Activated naive CD8-positive, alpha-beta T cell treated with anti-CD3 and anti-CD28 coated beads, Interleukin-2, amount 10 ng/mL, durations not matched to agents 7 days and 5 days (primary cell): ENCODE results near the gene GTF3A. TPM values are rescaled to one million over a fixed set of nuclear protein-coding genes. Genes with fewer than 3 reads are reported as not detected.
"Not testable (repeated sequence)": the region's sequence is repeated elsewhere in the genome, so short reads cannot be mapped to it uniquely, and the experiment has no call there.

Experiments used
- ATAC-seq: fragments of 150-1000 bp; cut with Tn5 transposase; one replicate; pipeline ENCODE4 v1.10.0; 2021; ENCODE audit warnings: low read depth, moderate library complexity
- POLR2A ChIA-PET: fragments of 350-600 bp; sonication (Branson Sonifier 250); formaldehyde crosslinking; loops from one replicate; lab custom pipeline; 2021; ENCODE audit warnings: antibody characterized with exemption; lab: Charles Lee
- DNase-seq: peaks from one replicate; pipeline ENCODE4 v3.0.0; 2021
- H3K27ac Mint-ChIP-seq: one replicate; pipeline ENCODE4 v1.8.0; 2022; ENCODE audit warnings: mild to moderate bottlenecking, mixed read lengths
- H3K27me3 Mint-ChIP-seq: one replicate; pipeline ENCODE4 v1.8.0; 2022; ENCODE audit warnings: mild to moderate bottlenecking, moderate library complexity, mixed read lengths
- H3K36me3 Mint-ChIP-seq: one replicate; pipeline ENCODE4 v1.8.0; 2021; ENCODE audit warnings: mild to moderate bottlenecking, mixed read lengths
- H3K4me1 Mint-ChIP-seq: one replicate; pipeline ENCODE4 v1.8.0; 2021; ENCODE audit warnings: mixed read lengths
- H3K4me3 Mint-ChIP-seq: one replicate; pipeline ENCODE4 v1.8.0; 2022; ENCODE audit warnings: mild to moderate bottlenecking, moderate library complexity, mixed read lengths
- H3K9me3 Mint-ChIP-seq: one replicate; pipeline ENCODE4 v1.8.0; 2021; ENCODE audit warnings: mixed read lengths
- total RNA-seq, 2 experiments: library from RNA; stranded (reverse); gene quantifications; one replicate each; pipeline ENCODE4 v1.2.3, GENCODE V29; 2021

GTF3A gene
- total RNA-seq, 2 experiments from 2014 or later = 159 to 173 TPM

GRCh38 chr13:27395007-27395510 is 29.4 kb upstream of the GTF3A start:
- Mint-ChIP-seq H3K4me3 (no peak overlapping the region), H3K9me3 (no peaks in the 10 kb centered on the region), H3K27ac (no peak overlapping the region), H3K27me3 (peaks cover 7% of the 10 kb centered on the region), H3K4me1 (no peaks in the 10 kb centered on the region), H3K36me3 (no peaks in the 10 kb centered on the region)
- no peak for ATAC-seq
- POLR2A ChIA-PET = no interaction called here
- DNase-seq = no peak

- H3K27ac Mint-ChIP-seq = no peak overlapping the region
- H3K36me3 Mint-ChIP-seq = no peaks in the 10 kb centered on the region
- no peak overlapping the region for H3K4me3 Mint-ChIP-seq
- H3K9me3 Mint-ChIP-seq = no peaks in the 10 kb centered on the region
- H3K27me3 Mint-ChIP-seq = peaks cover 7% of the 10 kb centered on the region
- no peak for ATAC-seq
- H3K4me1 Mint-ChIP-seq = no peaks in the 10 kb centered on the region
- POLR2A ChIA-PET = no interaction called here
- no peak for DNase-seq
Observed at GRCh38 chr13:27396252-27396846, 28.1 kb upstream of the GTF3A start.

- Mint-ChIP-seq H3K4me1 (no peaks in the 10 kb centered on the region), H3K4me3 (no peak overlapping the region), H3K27me3 (peaks cover 11% of the 10 kb centered on the region), H3K36me3 (no peaks in the 10 kb centered on the region), H3K9me3 (no peaks in the 10 kb centered on the region), H3K27ac (no peak overlapping the region)
- POLR2A ChIA-PET = no interaction called here
- DNase-seq = no peak
- no peak for ATAC-seq
Observed at GRCh38 chr13:27398360-27398759, 26.1 kb upstream of the GTF3A start.

- ATAC-seq, H3K9me3 Mint-ChIP-seq, H3K27ac Mint-ChIP-seq, H3K4me3 Mint-ChIP-seq, POLR2A ChIA-PET, H3K27me3 Mint-ChIP-seq, H3K4me1 Mint-ChIP-seq, DNase-seq, H3K36me3 Mint-ChIP-seq: not testable (repeated sequence)
Observed at GRCh38 chr13:27400405-27400804, 24.0 kb upstream of the GTF3A start.

GRCh38 chr13:27401210-27401609 is 23.2 kb upstream of the GTF3A start:
- no peak for ATAC-seq
- Mint-ChIP-seq H3K4me1 (no peaks in the 10 kb centered on the region), H3K27ac (no peak overlapping the region), H3K4me3 (no peak overlapping the region), H3K27me3 (peaks cover 8% of the 10 kb centered on the region), H3K9me3 (no peaks in the 10 kb centered on the region), H3K36me3 (no peaks in the 10 kb centered on the region)
- DNase-seq = no peak
- POLR2A ChIA-PET = no interaction called here

- no peaks in the 10 kb centered on the region for H3K36me3 Mint-ChIP-seq
- H3K4me3 Mint-ChIP-seq = no peak overlapping the region
- peaks cover 4% of the 10 kb centered on the region for H3K27me3 Mint-ChIP-seq
- POLR2A ChIA-PET = no interaction called here
- no peak for DNase-seq
- no peaks in the 10 kb centered on the region for H3K4me1 Mint-ChIP-seq
- ATAC-seq = no peak
- H3K27ac Mint-ChIP-seq = no peak overlapping the region
- no peaks in the 10 kb centered on the region for H3K9me3 Mint-ChIP-seq
Observed at GRCh38 chr13:27403203-27403678, 21.2 kb upstream of the GTF3A start.

- POLR2A ChIA-PET = no interaction called here
- no peak overlapping the region for H3K4me3 Mint-ChIP-seq
- DNase-seq (no peak), ATAC-seq (no peak)
- no peaks in the 10 kb centered on the region for H3K36me3 Mint-ChIP-seq
- H3K9me3 Mint-ChIP-seq = no peaks in the 10 kb centered on the region
- peaks cover 6% of the 10 kb centered on the region for H3K27me3 Mint-ChIP-seq
- no peaks in the 10 kb centered on the region for H3K4me1 Mint-ChIP-seq
- no peak overlapping the region for H3K27ac Mint-ChIP-seq
Observed at GRCh38 chr13:27403727-27404385, 20.6 kb upstream of the GTF3A start.

- H3K27me3 Mint-ChIP-seq = peaks cover 13% of the 10 kb centered on the region
- H3K4me1 Mint-ChIP-seq = no peaks in the 10 kb centered on the region
- no peaks in the 10 kb centered on the region for H3K36me3 Mint-ChIP-seq
- no peaks in the 10 kb centered on the region for H3K9me3 Mint-ChIP-seq
- POLR2A ChIA-PET = no interaction called here
- no peak for ATAC-seq
- no peak overlapping the region for H3K4me3 Mint-ChIP-seq
- H3K27ac Mint-ChIP-seq = no peak overlapping the region
- DNase-seq = no peak
Observed at GRCh38 chr13:27404680-27405079, 19.7 kb upstream of the GTF3A start.

- H3K27ac Mint-ChIP-seq = no peak overlapping the region
- no peak overlapping the region for H3K4me3 Mint-ChIP-seq
- POLR2A ChIA-PET = interaction anchor here (1.5 kb wide), 1 partner anchor 21 kb away, joined by 3 read pairs; no protein-coding TSS in a partner anchor
- peaks cover 13% of the 10 kb centered on the region for H3K27me3 Mint-ChIP-seq
- H3K36me3 Mint-ChIP-seq = no peaks in the 10 kb centered on the region
- ATAC-seq = no peak
- no peaks in the 10 kb centered on the region for H3K9me3 Mint-ChIP-seq
- H3K4me1 Mint-ChIP-seq = no peaks in the 10 kb centered on the region
- no peak for DNase-seq
Observed at GRCh38 chr13:27405546-27406134, 18.8 kb upstream of the GTF3A start.

- DNase-seq (no peak), ATAC-seq (no peak)
- Mint-ChIP-seq H3K27ac (no peak overlapping the region), H3K27me3 (peaks cover 17% of the 10 kb centered on the region), H3K4me3 (no peak overlapping the region), H3K36me3 (no peaks in the 10 kb centered on the region), H3K4me1 (no peaks in the 10 kb centered on the region), H3K9me3 (no peaks in the 10 kb centered on the region)
- POLR2A ChIA-PET = interaction anchor here (1.5 kb wide), 1 partner anchor 21 kb away, joined by 3 read pairs; no protein-coding TSS in a partner anchor
Observed at GRCh38 chr13:27406178-27406939, 18.1 kb upstream of the GTF3A start.

- DNase-seq (no peak), ATAC-seq (no peak)
- Mint-ChIP-seq H3K4me1 (no peaks in the 10 kb centered on the region), H3K27ac (no peak overlapping the region), H3K9me3 (no peaks in the 10 kb centered on the region), H3K36me3 (no peaks in the 10 kb centered on the region), H3K27me3 (peaks cover 25% of the 10 kb centered on the region), H3K4me3 (no peak overlapping the region)
- POLR2A ChIA-PET = no interaction called here
Observed at GRCh38 chr13:27408074-27408473, 16.3 kb upstream of the GTF3A start.

GRCh38 chr13:27409013-27409412 is 15.4 kb upstream of the GTF3A start:
- POLR2A ChIA-PET = no interaction called here
- no peak for DNase-seq
- ATAC-seq = no peak
- no peak overlapping the region for H3K4me3 Mint-ChIP-seq
- H3K27me3 Mint-ChIP-seq = peaks cover 25% of the 10 kb centered on the region
- H3K27ac Mint-ChIP-seq = no peak overlapping the region
- no peaks in the 10 kb centered on the region for H3K36me3 Mint-ChIP-seq
- no peaks in the 10 kb centered on the region for H3K4me1 Mint-ChIP-seq
- no peaks in the 10 kb centered on the region for H3K9me3 Mint-ChIP-seq

GRCh38 chr13:27411341-27411740 is 13.1 kb upstream of the GTF3A start:
- POLR2A ChIA-PET = interaction anchor here (1.4 kb wide), 1 partner anchor 13 kb away, joined by 9 read pairs; the partner anchor contains the start of gene GTF3A
- ATAC-seq = no peak

More at GRCh38 chr13:27411341-27411740, 13.1 kb upstream of the GTF3A start:
- H3K36me3 Mint-ChIP-seq = no peaks in the 10 kb centered on the region
- no peak for DNase-seq
- no peaks in the 10 kb centered on the region for H3K9me3 Mint-ChIP-seq
- no peaks in the 10 kb centered on the region for H3K4me1 Mint-ChIP-seq
- peaks cover 37% of the 10 kb centered on the region for H3K27me3 Mint-ChIP-seq
- no peak overlapping the region for H3K27ac Mint-ChIP-seq
- no peak overlapping the region for H3K4me3 Mint-ChIP-seq
